ENCODE data around the gene IGFL2.

The IGFL2 gene

DNA sequence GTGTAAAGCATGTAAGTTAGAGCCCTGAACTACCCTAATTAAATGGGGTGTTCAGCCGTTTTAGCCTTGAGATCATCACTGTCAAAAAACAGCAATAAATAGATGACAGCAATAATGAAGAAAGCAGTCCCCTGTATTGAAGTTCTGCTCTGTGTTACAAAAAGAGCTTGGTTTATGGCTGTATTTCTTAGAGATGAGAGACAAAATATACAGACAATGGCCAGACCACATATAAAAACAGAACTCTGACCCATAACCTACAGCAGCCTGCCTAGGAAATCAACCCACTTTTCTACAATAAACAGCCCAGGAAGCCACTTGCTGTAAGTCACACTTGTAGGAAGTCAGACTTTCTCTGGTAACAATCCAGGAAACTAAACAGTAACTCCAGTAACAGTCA, 34.3 kb upstream of the IGFL2 start:
- TF ChIP-seq, protein P1, sequence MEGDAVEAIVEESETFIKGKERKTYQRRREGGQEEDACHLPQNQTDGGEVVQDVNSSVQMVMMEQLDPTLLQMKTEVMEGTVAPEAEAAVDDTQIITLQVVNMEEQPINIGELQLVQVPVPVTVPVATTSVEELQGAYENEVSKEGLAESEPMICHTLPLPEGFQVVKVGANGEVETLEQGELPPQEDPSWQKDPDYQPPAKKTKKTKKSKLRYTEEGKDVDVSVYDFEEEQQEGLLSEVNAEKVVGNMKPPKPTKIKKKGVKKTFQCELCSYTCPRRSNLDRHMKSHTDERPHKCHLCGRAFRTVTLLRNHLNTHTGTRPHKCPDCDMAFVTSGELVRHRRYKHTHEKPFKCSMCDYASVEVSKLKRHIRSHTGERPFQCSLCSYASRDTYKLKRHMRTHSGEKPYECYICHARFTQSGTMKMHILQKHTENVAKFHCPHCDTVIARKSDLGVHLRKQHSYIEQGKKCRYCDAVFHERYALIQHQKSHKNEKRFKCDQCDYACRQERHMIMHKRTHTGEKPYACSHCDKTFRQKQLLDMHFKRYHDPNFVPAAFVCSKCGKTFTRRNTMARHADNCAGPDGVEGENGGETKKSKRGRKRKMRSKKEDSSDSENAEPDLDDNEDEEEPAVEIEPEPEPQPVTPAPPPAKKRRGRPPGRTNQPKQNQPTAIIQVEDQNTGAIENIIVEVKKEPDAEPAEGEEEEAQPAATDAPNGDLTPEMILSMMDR (IDR thresholded peaks at IDR 0.05; ENCODE audit: low read depth, low read length): no peak
- no peak overlapping the region for H3K4me3 ChIP-seq (ENCODE audit: low read depth, low read length)

DNA sequence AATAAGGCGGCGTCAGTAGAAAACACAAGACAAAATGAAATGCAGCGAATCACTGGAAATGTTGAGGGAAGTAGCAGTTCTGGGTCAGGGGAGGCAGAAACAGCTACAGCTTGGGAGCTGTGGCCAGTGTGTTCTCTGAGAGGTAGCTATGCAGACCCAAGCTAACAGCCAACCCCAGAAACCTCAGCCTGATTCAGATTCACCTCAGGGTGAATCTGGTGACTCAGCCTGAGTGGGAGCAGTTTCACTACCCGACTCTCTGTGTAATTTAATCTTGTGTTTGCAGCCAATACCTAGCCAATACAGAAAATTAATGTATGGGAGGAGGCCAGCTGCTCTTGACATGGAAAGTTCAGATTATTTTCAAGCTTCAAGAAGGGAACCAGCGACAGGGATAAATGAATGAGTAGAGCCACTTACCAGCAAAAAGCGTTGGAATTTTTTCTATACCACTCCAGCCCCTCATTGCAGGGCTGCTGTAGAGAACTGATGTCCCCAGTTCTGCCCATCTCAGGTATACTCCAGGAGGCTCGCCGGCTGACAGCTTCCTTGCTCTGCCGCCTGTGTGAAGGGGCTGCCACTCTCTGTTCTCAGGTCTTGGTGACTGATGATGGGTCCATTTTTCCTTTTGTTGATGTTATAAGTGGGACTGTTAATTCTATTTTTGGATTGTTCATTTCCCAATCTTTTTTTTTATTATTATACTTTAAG, 32.5 kb upstream of the IGFL2 start:
- TF ChIP-seq, protein P1 (IDR thresholded peaks at IDR 0.05; ENCODE audit: low read depth, low read length): no peak
- no peak overlapping the region for H3K4me3 ChIP-seq (ENCODE audit: low read depth, low read length)

DNA sequence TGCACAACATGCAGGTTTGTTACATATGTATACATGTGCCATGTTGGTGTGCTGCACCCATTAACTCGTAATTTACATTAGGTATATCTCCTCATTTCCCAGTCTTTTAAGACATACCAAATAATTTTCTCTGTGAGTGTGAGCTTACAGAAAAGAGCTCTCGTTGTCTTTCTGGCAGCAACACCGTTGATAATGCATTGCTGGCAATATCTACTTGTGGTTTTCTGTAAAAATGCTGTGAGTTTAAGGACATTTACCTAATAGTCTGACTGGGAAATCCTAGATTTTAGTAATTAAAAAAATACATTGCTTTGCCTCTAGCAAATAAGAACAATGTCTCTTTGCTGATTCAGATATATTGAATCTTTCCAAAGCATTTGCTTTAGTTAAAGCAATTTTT, 31.9 kb upstream of the IGFL2 start:
- TF ChIP-seq, protein P1 (IDR thresholded peaks at IDR 0.05; ENCODE audit: low read depth, low read length): no peak
- H3K4me3 ChIP-seq (ENCODE audit: low read depth, low read length): no peak overlapping the region

DNA sequence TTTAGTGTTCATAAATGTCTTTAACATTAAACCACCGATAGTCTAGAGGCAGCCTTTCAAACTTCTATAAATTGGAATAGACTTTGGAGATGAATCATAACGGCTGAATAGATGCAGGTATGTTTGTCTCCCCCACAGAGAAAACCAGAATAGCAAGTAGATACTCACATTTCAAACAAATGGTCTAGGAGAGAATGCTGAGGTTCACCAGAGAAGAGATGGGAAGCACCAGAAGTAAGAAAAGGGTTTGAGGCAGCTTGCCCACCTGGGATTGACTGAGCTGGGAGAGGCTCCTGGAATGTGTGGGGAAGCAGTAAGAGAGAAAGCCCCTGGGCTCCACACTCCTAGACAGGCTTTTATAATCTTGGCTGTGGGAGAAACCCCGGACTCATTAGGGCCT, 29.9 kb upstream of the IGFL2 start:
- TF ChIP-seq, protein P1 (IDR thresholded peaks at IDR 0.05; ENCODE audit: low read depth, low read length): no peak
- H3K4me3 ChIP-seq (ENCODE audit: low read depth, low read length): no peak overlapping the region

DNA sequence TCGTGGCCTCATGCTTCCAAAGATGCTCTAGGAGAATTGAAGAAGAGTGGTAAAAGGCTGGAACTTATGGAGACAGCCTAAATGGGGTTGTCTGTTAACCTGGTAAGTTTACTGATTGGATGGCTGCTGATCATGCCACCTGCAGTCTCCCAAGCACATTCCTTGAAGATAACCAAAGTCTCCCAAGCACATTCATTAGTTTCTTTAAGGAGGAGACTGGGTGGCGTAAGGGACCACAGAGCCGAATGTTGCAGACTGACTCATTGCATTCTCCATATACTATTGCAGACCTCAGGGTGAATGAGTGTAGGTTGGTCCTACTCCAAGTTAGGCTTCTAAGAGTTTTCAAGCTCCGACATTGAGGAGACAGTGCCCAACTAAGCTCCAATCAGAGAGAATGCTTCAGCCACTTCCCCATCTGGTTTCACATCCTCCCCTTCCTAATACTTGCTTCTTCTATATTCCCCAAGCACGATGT, 23.4 kb upstream of the IGFL2 start, which contains the start of gene IGFL3:
IGFL3 (minus strand) TSS at position 51 of the 478 bp plus-strand sequence; CDS start at position 12, 39 bp downstream.
- TF ChIP-seq, protein P1 (IDR thresholded peaks at IDR 0.05; ENCODE audit: low read depth, low read length): no peak
- H3K4me3 ChIP-seq (ENCODE audit: low read depth, low read length): no peak within 1 kb of the TSS

DNA sequence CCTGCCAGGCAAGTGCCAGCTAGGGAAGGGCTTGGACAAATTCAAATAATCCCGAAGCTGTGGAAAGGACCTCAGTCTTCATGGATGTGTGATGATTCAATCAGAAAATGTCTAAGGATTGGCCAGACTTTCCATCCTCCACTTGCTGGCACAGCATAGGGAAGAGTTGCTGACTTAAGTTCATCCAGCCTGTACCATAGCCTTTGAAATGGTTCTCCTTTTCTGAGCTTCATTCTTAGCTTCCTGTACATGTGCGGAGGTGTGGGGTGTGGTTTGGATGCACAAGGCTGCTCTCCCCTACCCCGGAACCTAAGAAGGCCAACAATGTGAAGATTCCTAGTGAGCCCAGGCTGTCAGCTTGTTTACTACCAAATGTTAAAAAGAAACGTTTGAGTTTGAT, 22.6 kb upstream of the IGFL2 start:
- H3K4me3 ChIP-seq (ENCODE audit: low read depth, low read length): no peak overlapping the region
- TF ChIP-seq, protein P1 (IDR thresholded peaks at IDR 0.05; ENCODE audit: low read depth, low read length): no peak

DNA sequence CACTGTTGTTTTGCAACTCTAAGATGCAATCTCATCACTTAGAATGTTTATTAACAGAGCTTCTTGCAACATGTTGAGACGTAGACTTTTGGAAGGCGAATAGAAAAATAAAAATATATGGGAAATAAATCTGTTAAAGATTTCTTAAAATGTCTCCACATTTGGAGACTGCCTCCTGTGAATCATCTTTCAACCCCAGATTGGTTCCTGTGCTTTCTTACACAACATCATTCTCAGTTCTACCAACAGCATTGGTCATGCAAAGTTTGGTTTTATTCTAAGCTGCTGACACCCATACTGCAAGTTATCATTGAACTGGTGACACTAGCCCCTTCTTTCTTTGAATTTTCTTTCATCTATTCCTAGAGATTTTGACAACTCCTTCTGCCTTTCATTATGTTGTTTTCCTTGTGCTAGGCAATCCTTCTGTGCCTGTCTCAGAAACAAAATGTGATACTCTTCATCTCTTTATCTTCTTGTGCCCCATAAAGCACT, 21.9 kb upstream of the IGFL2 start:
- TF ChIP-seq, protein P1 (IDR thresholded peaks at IDR 0.05; ENCODE audit: low read depth, low read length): no peak
- H3K4me3 ChIP-seq (ENCODE audit: low read depth, low read length): no peak overlapping the region
